Retinal pigment epithelial cell (primary cell): ENCODE results near the gene SRSF1.
"Not testable (repeated sequence)": the region's sequence is repeated elsewhere in the genome, so short reads cannot be mapped to it uniquely, and the experiment has no call there.

Experiments
- DNase-seq: peaks from one replicate; pipeline ENCODE4 v3.0.0-alpha.2; 2010; ENCODE audit warnings: low read depth
- H3K4me3 ChIP-seq: 2 replicates; pipeline ENCODE4 v1.5.1; 2011; ENCODE audit warnings: mild to moderate bottlenecking, low read length, control low read depth, moderate library complexity
- CTCF ChIP-seq: conservative IDR thresholded peaks from 2 replicates; pipeline ENCODE4 v1.5.1; 2011; ENCODE audit warnings: low read depth, low read length, control low read depth, inconsistent platforms

SRSF1 gene

GRCh38 chr17:57982452-57983170, 24.4 kb downstream of the SRSF1 start:
- DNase-seq, result no peak
- H3K4me3 ChIP-seq, result no peak overlapping the region

GRCh38 chr17:57980522-57980921, 26.5 kb downstream of the SRSF1 start:
- TF ChIP-seq CTCF, result no peak
- no peak for DNase-seq

More at GRCh38 chr17:57982452-57983170, 24.4 kb downstream of the SRSF1 start:
- TF ChIP-seq CTCF, result no peak

GRCh38 chr17:57979076-57979475, 28.0 kb downstream of the SRSF1 start:
- no peak for DNase-seq
- no peak overlapping the region for H3K4me3 ChIP-seq
- TF ChIP-seq CTCF, result no peak

More at GRCh38 chr17:57980522-57980921, 26.5 kb downstream of the SRSF1 start:
- no peak overlapping the region for H3K4me3 ChIP-seq

GRCh38 chr17:57976594-57976993, 30.5 kb downstream of the SRSF1 start:
- H3K4me3 ChIP-seq, result no peak overlapping the region
- TF ChIP-seq CTCF, result no peak
- DNase-seq, result no peak

- no peak for DNase-seq
- TF ChIP-seq CTCF, result no peak
- H3K4me3 ChIP-seq, result no peak overlapping the region
Measured at GRCh38 chr17:57975044-57975443, 32.0 kb downstream of the SRSF1 start.

- H3K4me3 ChIP-seq, DNase-seq: not testable (repeated sequence)
Measured at GRCh38 chr17:57974053-57974824, 32.8 kb downstream of the SRSF1 start.

GRCh38 chr17:57972151-57972550, 34.9 kb downstream of the SRSF1 start:
- DNase-seq, result no peak
- no peak for TF ChIP-seq CTCF
- H3K4me3 ChIP-seq, result no peak overlapping the region
